Measurements from ENCODE around the gene VIM. TPM values are rescaled to one million over a fixed set of nuclear protein-coding genes. Genes with fewer than 3 reads are reported as not detected.

The VIM gene
- total RNA-seq, 2 experiments from 2014 or later: 515 to 525 TPM

DNA sequence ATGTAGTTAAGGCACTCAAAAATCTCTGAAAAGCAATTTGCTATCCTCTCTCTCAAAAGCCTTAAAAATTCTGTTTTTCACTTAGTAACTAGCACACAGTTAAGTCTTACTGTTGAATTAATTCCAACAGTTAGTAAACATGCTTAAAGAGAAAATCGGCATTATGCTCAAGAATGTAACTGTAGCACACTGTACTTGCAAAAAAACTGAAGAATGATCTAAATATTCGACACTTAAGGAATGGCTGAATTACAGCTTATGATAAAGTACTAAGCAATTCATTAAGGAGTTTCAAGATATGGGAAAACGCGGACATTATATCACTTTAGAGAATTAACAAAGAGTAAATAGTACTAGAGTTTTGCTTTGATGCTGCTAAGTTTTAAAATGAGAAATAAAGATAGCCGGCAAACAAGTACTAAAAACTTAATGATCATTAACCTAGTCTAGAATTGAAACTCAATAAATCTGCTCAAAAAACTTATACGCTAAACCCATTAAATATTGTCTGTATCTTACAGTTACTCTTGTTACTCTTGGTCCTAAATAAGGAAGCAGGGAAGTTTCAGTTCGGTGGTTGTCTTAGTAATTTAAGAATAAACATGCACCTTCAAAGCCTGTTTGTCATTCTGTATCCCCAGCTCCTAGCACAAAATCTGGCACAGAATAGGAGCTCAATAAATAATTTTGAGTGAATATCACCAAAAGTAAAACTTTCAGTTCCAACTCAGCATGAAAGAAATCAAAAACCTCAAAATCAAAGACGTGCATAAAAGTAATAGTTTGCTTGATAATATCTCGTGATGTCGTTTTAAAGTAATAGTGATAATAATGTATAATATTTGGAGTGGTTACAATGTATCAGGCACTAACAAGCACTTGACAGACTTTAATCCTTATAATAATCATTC, 27.8 kb upstream of the VIM start:
- Mint-ChIP-seq H3K36me3 (peaks cover under 1% of the 10 kb centered on the region), H3K9me3 (no peaks in the 10 kb centered on the region), H3K27ac (peak overlapping the region; percentile 91), H3K4me1 (ENCODE audit: low read depth) (peaks cover 37% of the 10 kb centered on the region), H3K27me3 (no peaks in the 10 kb centered on the region), H3K4me3 (peak overlapping the region; percentile 94)
- ChIA-PET POLR2A (interaction anchor here (0.5 to 3.1 kb wide), 8 partner anchors 14 to 197 kb away, joined by 3 to 50 read pairs (median 6); partner anchors contain the start of gene VIM), CTCF (interaction anchor here (0.5 to 4.0 kb wide), 6 partner anchors 11 to 57 kb away, joined by 3 to 28 read pairs (median 4); partner anchors contain the start of gene VIM)
- intact Hi-C loops (cut with micrococcal nuclease): loop anchor here (2.0 to 10.0 kb wide), 3 partner anchors 55 to 1455 kb away; partner anchors contain the start of genes ARL5B, NSUN6 and PTER
- no peak for DNase-seq

DNA sequence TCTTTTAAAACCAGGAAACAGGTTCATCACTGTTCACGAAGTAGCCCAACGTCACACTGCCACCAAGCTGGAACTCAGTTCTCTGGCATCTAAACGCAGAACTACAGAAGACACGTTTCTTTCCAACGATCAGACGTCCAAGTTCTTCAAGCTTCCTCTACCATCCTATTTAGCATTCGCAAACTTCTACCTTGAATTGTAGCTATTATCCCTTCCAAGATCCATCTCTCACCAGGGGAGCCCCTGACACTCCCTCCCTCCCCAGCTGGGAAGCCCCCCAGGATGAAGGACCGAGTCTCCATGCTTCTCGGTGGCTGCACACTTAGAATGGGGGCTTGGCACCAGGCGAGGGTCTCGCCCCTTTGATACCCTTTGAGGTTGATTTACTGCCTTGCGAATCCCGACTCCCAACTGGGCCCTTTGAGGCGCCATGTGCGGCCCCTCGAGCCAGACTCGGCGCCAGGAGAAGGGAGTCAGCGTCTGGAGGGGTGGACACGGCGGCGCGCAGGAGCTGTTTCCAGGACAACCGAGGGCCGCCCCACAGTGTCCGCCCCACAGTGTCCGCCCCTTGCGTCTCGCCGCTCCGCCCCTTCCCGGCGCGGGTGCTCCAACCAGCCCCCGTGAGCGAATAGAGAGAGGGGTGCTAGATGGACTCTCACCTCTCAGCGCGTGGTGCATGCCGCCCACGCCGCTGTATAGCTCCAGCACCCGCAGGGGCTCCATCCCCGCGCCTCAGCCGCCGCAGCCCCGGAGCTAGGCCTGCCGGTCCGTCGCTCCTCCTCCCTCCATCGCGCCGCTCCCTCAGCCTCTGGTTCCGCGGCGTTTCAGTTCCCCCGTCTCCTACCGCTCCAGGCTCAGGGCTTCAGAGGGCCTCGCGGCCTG, 26.9 kb upstream of the VIM start, which contains the start of gene TRDMT1:
Gene TRDMT1, minus strand, starts transcription at position 761 of the 882 bp plus-strand sequence. Its CDS starts 38 bp downstream, at position 723.
- no peaks in the 10 kb centered on the region for H3K36me3 Mint-ChIP-seq
- H3K9me3 Mint-ChIP-seq: no peaks in the 10 kb centered on the region
- peak within 1 kb of the TSS; percentile 91 for H3K27ac Mint-ChIP-seq
- ChIA-PET POLR2A (interaction anchor here (0.5 to 3.1 kb wide), 12 partner anchors 13 to 310 kb away, joined by 3 to 50 read pairs (median 4); partner anchors contain the start of gene VIM), CTCF (interaction anchor here (0.8 to 4.0 kb wide), 5 partner anchors 10 to 56 kb away, joined by 3 to 28 read pairs (median 5); partner anchors contain the start of gene VIM)
- H3K4me3 Mint-ChIP-seq: peak within 1 kb of the TSS; percentile 94
- no peaks in the 10 kb centered on the region for H3K27me3 Mint-ChIP-seq
- peak; percentile 82 for DNase-seq
- peaks cover 46% of the 10 kb centered on the region for H3K4me1 Mint-ChIP-seq (ENCODE audit: low read depth)
- intact Hi-C loops (cut with micrococcal nuclease): loop anchor here (1.0 to 10.0 kb wide), 6 partner anchors 15 to 1454 kb away; partner anchors contain the start of genes ARL5B, NSUN6, PTER and RSU1

DNA sequence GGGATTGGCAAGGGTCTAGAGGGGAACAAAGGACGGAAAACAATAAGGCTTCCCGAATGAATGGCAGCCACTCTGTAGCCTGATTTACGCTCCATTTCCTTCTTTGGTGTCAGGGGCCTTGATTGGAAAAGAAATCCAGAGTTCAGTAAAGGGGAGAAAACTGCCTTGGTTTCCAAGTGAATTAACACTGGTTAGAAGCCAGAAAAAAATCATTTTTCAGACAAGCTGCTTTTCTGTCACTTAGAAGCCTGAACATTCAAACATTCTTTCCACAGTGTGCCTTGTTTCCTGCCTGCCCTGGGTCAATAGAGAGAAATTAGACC, 26.3 kb upstream of the VIM start:
- CTCF ChIA-PET: interaction anchor here (1.0 to 4.0 kb wide), 3 partner anchors 9 to 28 kb away, joined by 3 to 28 read pairs (median 5); partner anchors contain the start of gene VIM
- peak overlapping the region; percentile 91 for H3K27ac Mint-ChIP-seq
- intact Hi-C loops (cut with micrococcal nuclease): loop anchor here (1.0 to 10.0 kb wide), 6 partner anchors 15 to 1453 kb away; partner anchors contain the start of genes ARL5B, NSUN6, PTER and RSU1
- no peaks in the 10 kb centered on the region for H3K9me3 Mint-ChIP-seq
- POLR2A ChIA-PET: interaction anchor here (0.6 to 3.1 kb wide), 9 partner anchors 15 to 311 kb away, joined by 3 to 50 read pairs (median 5); partner anchors contain the start of gene VIM
- no peaks in the 10 kb centered on the region for H3K36me3 Mint-ChIP-seq
- no peak for DNase-seq
- H3K27me3 Mint-ChIP-seq: no peaks in the 10 kb centered on the region
- H3K4me1 Mint-ChIP-seq (ENCODE audit: low read depth): peaks cover 52% of the 10 kb centered on the region
- peak overlapping the region; percentile 94 for H3K4me3 Mint-ChIP-seq

DNA sequence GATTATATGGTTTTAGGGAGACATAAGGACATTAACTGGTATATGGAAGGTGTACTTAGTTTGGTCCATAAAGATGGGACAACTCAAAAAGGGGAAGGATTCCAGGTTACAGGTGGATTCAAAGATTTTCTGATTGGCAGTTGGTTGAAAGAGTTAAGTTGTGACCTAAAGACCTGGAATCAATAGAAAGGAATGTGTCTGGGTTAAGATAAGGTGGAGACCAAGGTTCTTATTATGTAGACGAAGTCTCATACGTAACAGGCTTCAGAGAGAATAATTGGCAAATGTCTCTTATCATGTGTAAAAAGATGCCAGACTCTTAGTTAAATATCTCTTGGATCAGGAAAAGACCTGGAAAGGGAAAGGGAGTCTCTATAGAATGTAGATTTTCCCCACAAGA, 25.5 kb upstream of the VIM start:
- H3K4me3 Mint-ChIP-seq: no peak overlapping the region
- no peak overlapping the region for H3K27ac Mint-ChIP-seq
- no peaks in the 10 kb centered on the region for H3K36me3 Mint-ChIP-seq
- DNase-seq: no peak
- H3K9me3 Mint-ChIP-seq: no peaks in the 10 kb centered on the region
- intact Hi-C loops (cut with micrococcal nuclease): loop anchor here (10.0 kb wide), 2 partner anchors 768 to 1452 kb away; partner anchors contain the start of genes ARL5B, NSUN6 and PTER
- POLR2A ChIA-PET: interaction anchor here (0.8 to 3.1 kb wide), 2 partner anchors 27 to 124 kb away, joined by 3 to 50 read pairs; partner anchors contain the start of gene VIM
- peaks cover 57% of the 10 kb centered on the region for H3K4me1 Mint-ChIP-seq (ENCODE audit: low read depth)
- no peaks in the 10 kb centered on the region for H3K27me3 Mint-ChIP-seq
- CTCF ChIA-PET: interaction anchor here (4.0 kb wide), 1 partner anchor 27 kb away, joined by 28 read pairs; the partner anchor contains the start of gene VIM

DNA sequence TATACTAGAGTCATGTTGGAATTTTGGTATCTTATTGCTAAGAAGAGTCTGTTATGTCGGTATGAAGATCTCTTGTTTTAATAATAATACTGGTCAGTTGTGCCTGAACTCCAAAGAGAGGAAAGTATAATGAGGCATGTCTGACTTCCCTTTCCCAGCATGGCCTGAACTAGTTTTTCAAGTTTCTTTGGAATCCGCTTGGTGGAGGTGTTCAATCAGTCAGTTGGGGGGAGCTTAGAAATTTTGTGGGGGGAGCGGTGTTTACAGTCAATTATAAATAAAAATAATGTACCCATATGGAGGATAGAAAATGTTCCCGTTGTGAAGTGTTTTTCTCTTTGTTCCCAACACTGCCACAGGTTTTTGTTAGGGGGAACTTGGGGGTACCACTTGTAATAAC, 25.0 kb upstream of the VIM start:
- H3K27ac Mint-ChIP-seq: no peak overlapping the region
- no peaks in the 10 kb centered on the region for H3K27me3 Mint-ChIP-seq
- no peaks in the 10 kb centered on the region for H3K9me3 Mint-ChIP-seq
- H3K4me3 Mint-ChIP-seq: no peak overlapping the region
- intact Hi-C loops (cut with micrococcal nuclease): loop anchor here (10.0 kb wide), 2 partner anchors 768 to 1452 kb away; partner anchors contain the start of genes ARL5B, NSUN6 and PTER
- CTCF ChIA-PET: interaction anchor here (4.0 kb wide), 1 partner anchor 27 kb away, joined by 28 read pairs; the partner anchor contains the start of gene VIM
- H3K36me3 Mint-ChIP-seq: no peaks in the 10 kb centered on the region
- POLR2A ChIA-PET: interaction anchor here (3.1 kb wide), 1 partner anchor 26 kb away, joined by 50 read pairs; the partner anchor contains the start of gene VIM
- H3K4me1 Mint-ChIP-seq (ENCODE audit: low read depth): peaks cover 57% of the 10 kb centered on the region
- DNase-seq: no peak

DNA sequence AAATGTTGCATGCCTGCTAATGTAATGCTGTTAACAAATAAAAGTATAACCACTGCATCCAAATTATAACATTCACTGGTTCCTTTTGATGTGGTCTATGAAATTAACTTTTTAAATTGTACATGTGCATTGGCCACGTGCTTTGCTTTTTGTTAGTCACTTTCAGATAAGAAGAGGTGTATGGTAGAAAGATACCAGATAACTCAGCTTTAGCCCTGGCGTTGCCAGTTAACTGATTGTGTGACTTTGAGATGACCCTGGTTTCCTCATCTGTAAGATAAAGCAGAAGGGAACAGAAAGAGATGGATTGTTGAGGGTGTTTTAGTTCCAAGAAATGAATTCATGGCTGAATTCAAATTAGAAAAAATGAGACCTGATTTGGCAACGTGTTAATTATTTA, 24.6 kb upstream of the VIM start:
- H3K36me3 Mint-ChIP-seq: no peaks in the 10 kb centered on the region
- CTCF ChIA-PET: no interaction called here
- intact Hi-C loops (cut with micrococcal nuclease): loop anchor here (10.0 kb wide), 2 partner anchors 769 to 1451 kb away; partner anchors contain the start of genes ARL5B, NSUN6 and PTER
- no peaks in the 10 kb centered on the region for H3K27me3 Mint-ChIP-seq
- H3K27ac Mint-ChIP-seq: no peak overlapping the region
- POLR2A ChIA-PET: no interaction called here
- no peak for DNase-seq
- no peak overlapping the region for H3K4me3 Mint-ChIP-seq
- peaks cover 57% of the 10 kb centered on the region for H3K4me1 Mint-ChIP-seq (ENCODE audit: low read depth)
- no peaks in the 10 kb centered on the region for H3K9me3 Mint-ChIP-seq

DNA sequence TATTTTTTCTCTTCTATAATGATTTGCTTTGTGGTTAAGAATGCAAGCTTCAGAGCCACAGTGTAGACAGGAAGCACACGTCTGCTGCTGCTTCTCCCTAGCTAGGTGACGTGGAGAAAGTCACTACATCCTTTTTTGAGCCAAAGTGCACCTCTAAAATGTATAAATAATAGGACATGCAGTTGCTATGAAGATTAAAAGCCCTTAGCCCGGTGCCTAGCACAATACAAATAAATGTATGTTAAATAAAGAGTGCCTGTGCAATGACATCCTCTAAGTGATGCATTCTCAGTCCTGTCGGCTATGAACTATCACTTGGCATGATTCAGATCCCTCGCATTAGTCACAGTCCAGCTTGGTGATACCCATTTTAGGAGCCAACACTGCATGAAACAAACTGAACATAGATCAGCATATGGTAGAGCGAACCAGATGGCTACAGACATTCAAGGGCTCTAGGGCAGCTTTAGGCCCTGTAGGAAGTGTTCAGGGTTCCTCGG, 21.8 kb upstream of the VIM start:
- DNase-seq: peak; percentile 63
- intact Hi-C loops (cut with micrococcal nuclease): loop anchor here (1.0 to 10.0 kb wide), 5 partner anchors 10 to 1449 kb away; partner anchors contain the start of genes ARL5B, NSUN6 and PTER
- CTCF ChIA-PET: interaction anchor here (0.6 to 3.2 kb wide), 4 partner anchors 9 to 51 kb away, joined by 3 to 29 read pairs (median 6); partner anchors contain the start of gene VIM
- Mint-ChIP-seq H3K4me1 (ENCODE audit: low read depth) (peaks cover 50% of the 10 kb centered on the region), H3K27ac (peak overlapping the region; percentile 84), H3K27me3 (no peaks in the 10 kb centered on the region), H3K36me3 (no peaks in the 10 kb centered on the region), H3K9me3 (no peaks in the 10 kb centered on the region), H3K4me3 (peak overlapping the region; percentile 31)
- POLR2A ChIA-PET: interaction anchor here (0.9 to 4.1 kb wide), 3 partner anchors 10 to 26 kb away, joined by 6 to 34 read pairs (median 12); partner anchors contain the start of gene VIM

DNA sequence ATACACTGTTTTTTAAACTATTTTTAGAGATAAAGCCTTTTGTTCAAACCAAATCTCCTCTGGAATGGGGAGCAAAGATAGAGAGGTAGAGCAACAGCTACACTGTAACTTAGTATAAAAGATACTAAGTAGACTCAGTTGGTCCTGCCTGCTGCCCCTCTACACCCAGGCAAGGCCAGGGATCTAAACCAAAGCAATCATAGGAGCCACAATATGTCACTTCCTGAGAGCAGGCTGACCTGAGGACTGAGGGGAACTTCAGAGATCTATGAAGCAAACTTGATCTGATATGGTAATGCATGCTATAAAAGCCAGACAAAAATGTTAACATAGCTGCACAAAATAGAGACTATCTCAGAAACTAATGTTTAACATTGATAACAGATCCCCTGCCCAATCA, 19.6 kb upstream of the VIM start:
- DNase-seq: no peak
- Mint-ChIP-seq H3K4me1 (ENCODE audit: low read depth) (peaks cover 38% of the 10 kb centered on the region), H3K9me3 (no peaks in the 10 kb centered on the region), H3K27ac (no peak overlapping the region), H3K27me3 (no peaks in the 10 kb centered on the region), H3K4me3 (no peak overlapping the region), H3K36me3 (no peaks in the 10 kb centered on the region)
- CTCF ChIA-PET: no interaction called here
- intact Hi-C loops (cut with micrococcal nuclease): loop anchor here (10.0 kb wide), 2 partner anchors 774 to 1446 kb away; partner anchors contain the start of genes ARL5B, NSUN6 and PTER
- POLR2A ChIA-PET: interaction anchor here (4.1 kb wide), 1 partner anchor 21 kb away, joined by 34 read pairs; the partner anchor contains the start of gene VIM

DNA sequence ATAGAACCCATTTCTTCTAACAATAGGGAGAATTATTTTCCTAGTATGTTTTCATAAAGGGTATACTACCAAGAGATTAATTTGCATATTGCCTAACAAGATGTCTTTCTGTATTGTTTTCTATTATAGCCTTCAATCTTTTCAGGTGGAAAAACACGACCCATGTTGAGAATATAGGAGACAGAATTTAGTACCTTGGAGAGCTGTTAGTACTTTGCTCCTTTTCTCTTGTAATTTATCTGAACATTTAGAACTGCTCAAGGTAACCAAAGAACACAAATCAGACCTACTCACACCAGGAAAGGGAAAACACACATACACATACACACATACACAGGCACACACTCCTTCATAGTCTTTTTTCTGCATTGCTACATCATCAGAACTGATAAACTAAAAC, 18.7 kb upstream of the VIM start:
- CTCF ChIA-PET: no interaction called here
- H3K4me1 Mint-ChIP-seq (ENCODE audit: low read depth): peaks cover 35% of the 10 kb centered on the region
- intact Hi-C loops (cut with micrococcal nuclease): loop anchor here (10.0 kb wide), 2 partner anchors 775 to 1445 kb away; partner anchors contain the start of genes ARL5B, NSUN6 and PTER
- H3K9me3 Mint-ChIP-seq: no peaks in the 10 kb centered on the region
- no peaks in the 10 kb centered on the region for H3K27me3 Mint-ChIP-seq
- H3K36me3 Mint-ChIP-seq: no peaks in the 10 kb centered on the region
- POLR2A ChIA-PET: interaction anchor here (4.1 kb wide), 1 partner anchor 20 kb away, joined by 34 read pairs; the partner anchor contains the start of gene VIM
- H3K4me3 Mint-ChIP-seq: no peak overlapping the region
- DNase-seq: no peak
- H3K27ac Mint-ChIP-seq: no peak overlapping the region

DNA sequence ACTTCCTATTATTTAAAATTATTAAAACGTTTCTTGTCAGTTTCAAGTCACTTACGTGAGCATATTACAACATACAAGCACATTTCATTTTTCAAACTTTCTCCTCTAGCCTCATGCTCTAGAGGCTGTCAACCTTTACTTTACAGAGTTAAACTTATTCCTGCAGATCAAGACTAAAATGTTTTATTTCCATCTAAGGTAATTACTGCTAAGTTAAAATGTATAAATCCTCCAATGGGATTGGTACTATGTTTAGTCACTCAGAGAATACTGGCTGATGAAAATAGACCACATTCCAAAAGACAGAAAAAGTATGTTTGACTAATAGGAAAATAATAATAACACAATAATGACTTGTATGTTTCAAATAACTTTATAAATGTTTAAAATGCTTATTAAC, 18.2 kb upstream of the VIM start:
- CTCF ChIA-PET: no interaction called here

More for the DNA sequence above, 18.2 kb upstream of the VIM start:
- Mint-ChIP-seq H3K27me3 (no peaks in the 10 kb centered on the region), H3K4me1 (ENCODE audit: low read depth) (peaks cover 35% of the 10 kb centered on the region), H3K36me3 (no peaks in the 10 kb centered on the region), H3K27ac (no peak overlapping the region), H3K4me3 (no peak overlapping the region), H3K9me3 (no peaks in the 10 kb centered on the region)
- DNase-seq: no peak
- intact Hi-C loops (cut with micrococcal nuclease): loop anchor here (10.0 kb wide), 2 partner anchors 775 to 1445 kb away; partner anchors contain the start of genes ARL5B, NSUN6 and PTER
- POLR2A ChIA-PET: no interaction called here
